RWPE1 (cell line): ENCODE data around the gene CRACR2B.

Source experiments
- CTCF ChIA-PET: fragments of 350-600 bp; sonication (Branson Sonifier 250); formaldehyde crosslinking; extraction: SDS; loops from one replicate; lab custom pipeline; 2021; lab: Yijun Ruan, JAX
- POLR2A ChIA-PET: fragments of 400-600 bp; formaldehyde crosslinking; extraction: SDS; loops from one replicate; lab custom pipeline; 2020; ENCODE audit warnings: antibody characterized with exemption; ENCODE audit not compliant: low non-redundant PET; lab: Yijun Ruan, JAX
- DNase-seq: peaks from one replicate; pipeline ENCODE4 v3.0.0; 2012; ENCODE audit warnings: low spot score
- H3K27ac ChIP-seq: fragments of 450-650 bp; 2 replicates; pipeline ENCODE4 v1.5.1; 2017
- TF ChIP-seq, protein P1 (sequence below): fragments of 450-650 bp; conservative IDR thresholded peaks from 2 replicates; pipeline ENCODE4 v1.5.1; 2017; ENCODE audit warnings: low read depth, mild to moderate bottlenecking

CRACR2B gene

DNA sequence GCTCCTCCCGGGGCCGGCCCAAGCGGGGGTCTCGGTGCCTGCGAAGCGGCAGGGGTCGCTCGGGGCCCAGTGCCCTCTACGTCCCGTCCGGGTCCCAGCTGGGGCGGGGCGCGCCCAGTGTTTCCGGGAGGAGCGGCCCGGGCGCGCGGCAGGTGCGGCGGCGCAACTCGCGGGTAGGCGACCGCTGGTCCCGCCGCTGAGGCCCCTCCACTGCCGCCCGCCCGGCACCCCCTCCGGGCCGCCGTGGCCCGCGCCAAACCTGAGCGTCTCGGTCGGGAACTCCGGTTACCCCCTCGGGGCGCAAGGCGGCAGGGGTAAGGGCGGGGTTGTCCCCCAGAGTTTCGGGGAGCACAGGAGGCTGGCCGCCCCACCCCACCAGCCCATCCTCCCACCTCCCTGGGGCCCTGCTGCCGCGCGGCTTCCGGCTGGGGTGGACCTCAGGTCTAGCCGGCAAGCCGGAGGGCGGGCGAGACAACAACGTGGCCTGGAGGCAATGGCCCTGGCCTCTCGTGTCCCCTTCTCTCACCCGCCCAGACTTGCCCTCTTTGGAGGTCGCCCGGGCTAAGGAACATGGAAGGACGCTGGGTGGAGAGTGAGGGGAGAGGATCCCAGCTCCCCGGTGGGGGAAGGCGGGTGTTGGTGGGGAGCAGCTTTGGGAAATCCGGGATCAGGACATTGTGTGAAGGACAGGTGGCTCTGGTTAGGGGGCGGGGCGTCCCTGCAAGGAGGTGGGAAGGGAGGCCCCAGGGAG lies 398 bp upstream of the CRACR2B start:
- DNase-seq: no peak
- POLR2A ChIA-PET: no interaction called here
- TF ChIP-seq, protein P1, sequence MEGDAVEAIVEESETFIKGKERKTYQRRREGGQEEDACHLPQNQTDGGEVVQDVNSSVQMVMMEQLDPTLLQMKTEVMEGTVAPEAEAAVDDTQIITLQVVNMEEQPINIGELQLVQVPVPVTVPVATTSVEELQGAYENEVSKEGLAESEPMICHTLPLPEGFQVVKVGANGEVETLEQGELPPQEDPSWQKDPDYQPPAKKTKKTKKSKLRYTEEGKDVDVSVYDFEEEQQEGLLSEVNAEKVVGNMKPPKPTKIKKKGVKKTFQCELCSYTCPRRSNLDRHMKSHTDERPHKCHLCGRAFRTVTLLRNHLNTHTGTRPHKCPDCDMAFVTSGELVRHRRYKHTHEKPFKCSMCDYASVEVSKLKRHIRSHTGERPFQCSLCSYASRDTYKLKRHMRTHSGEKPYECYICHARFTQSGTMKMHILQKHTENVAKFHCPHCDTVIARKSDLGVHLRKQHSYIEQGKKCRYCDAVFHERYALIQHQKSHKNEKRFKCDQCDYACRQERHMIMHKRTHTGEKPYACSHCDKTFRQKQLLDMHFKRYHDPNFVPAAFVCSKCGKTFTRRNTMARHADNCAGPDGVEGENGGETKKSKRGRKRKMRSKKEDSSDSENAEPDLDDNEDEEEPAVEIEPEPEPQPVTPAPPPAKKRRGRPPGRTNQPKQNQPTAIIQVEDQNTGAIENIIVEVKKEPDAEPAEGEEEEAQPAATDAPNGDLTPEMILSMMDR: no peak
- no peak overlapping the region for H3K27ac ChIP-seq
- CTCF ChIA-PET: no interaction called here

DNA sequence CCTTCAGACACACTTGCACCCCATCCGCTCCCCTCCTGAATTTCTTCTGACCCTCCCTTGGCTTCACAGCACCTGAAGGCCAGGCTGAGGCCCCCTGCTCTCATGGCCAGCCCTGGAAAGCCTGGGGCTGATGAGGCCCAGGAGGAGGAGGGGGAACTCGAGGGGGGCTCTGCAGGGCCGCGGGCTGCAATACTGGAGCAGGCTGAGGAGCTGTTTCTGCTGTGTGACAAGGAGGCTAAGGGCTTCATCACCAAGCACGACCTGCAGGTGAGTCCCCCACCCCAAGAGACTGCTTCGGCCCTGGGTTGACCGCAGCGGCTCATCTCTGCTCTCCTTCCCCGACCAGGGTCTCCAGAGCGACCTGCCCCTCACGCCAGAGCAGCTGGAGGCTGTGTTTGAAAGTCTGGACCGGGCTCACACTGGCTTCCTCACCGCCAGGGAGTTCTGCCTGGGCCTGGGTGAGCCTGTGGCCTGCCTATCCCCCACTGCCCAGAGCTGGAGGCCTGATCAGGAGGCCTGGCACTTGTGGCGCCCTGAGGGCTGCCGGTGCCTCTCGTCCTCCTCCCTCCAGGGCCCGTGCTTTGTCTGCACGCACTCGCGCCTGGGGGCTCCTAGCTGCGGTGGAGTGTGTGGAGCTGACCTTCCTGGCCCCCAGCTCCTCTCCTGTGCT lies 922 bp downstream of the CRACR2B start:
- H3K27ac ChIP-seq: no peak overlapping the region
- DNase-seq: no peak
- CTCF ChIA-PET: no interaction called here
- POLR2A ChIA-PET: interaction anchor here (0.6 to 0.7 kb wide), 2 partner anchors 11 to 16 kb away, joined by 4 to 13 read pairs; no protein-coding TSS in a partner anchor
- TF ChIP-seq, protein P1: no peak

DNA sequence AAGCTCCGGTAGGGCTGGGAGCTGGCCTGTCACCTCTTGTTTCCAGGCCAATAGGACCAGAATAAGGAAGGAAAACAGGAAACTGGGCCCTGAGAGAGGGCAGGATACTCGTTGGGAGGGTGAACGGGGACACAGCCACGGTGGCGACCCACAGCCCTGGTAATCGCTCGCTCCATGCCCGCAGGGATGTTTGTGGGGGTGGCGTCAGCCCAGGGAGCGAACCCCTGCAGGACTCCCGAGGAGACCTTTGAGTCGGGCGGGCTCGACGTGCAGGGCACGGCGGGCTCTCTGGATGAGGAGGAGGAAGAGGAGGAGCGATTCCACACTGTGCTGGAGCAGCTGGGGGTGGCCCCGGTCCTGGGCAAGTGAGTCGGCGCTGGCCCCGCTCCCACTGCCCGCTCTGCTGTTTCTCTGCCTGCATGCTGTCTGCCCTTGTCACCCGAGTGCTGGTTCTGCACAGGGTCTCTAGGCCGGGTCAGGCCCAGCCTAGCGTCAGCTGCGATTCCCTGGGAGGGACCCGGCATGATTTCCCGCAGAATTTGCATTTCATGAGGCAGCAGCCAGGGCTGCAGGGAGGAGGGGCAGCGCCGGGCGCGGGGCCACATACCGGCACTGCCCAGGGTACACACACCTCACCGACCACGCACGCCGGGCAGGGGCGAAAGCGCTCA lies 1.6 kb downstream of the CRACR2B start:
- peak overlapping the region; percentile 99 for H3K27ac ChIP-seq
- POLR2A ChIA-PET: interaction anchor here (0.6 to 0.7 kb wide), 2 partner anchors 12 to 16 kb away, joined by 4 to 13 read pairs; no protein-coding TSS in a partner anchor
- no peak for DNase-seq
- TF ChIP-seq, protein P1: no peak
- CTCF ChIA-PET: no interaction called here

GRCh38 chr11:829847-830294 lies 2.2 kb downstream of the CRACR2B start:
- H3K27ac ChIP-seq: peak overlapping the region; percentile 99
- POLR2A ChIA-PET: interaction anchor here (0.9 kb wide), 1 partner anchor 11 kb away, joined by 3 read pairs; the partner anchor contains the start of gene PNPLA2
- CTCF ChIA-PET: no interaction called here
- DNase-seq: no peak
- TF ChIP-seq, protein P1: no peak

DNA sequence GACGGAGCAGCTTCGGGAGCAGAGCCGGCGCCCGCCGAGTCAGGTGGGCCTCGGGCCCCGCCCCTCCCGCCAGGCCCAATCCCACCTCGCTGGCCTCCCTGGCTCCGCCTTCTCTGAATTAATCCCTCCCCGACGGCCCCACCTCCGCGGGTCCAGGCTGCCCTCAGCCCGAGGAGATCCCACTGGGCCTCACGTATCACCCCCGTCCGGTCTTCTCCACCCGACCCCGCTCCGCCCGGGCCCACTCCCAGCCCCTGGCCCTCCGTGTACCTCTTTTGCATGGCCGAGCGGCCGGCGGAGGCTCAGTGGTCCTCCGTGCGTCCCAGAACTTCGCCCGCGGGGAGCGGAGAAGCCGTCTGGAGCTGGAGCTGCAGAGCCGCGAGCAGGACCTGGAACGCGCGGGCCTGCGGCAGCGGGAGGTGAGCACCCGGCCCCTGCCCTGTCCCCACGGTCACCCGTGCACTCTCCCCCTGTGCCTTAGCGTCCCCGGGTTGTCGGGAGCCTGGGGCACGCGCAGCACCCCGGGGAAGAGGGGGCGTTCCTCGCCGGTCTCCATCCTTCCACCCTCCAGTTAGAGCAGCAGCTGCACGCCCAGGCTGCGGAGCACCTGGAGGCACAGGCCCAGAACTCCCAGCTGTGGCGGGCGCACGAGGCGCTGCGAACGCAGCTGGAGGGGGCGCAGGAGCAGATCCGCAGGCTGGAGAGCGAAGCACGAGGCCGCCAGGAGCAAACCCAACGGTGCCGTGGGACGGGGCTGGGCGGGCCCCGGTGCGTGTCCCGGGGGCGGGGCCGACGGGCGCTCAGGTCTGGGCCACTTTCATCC lies 2.8 kb downstream of the CRACR2B start:
- H3K27ac ChIP-seq: peak overlapping the region; percentile 99
- TF ChIP-seq, protein P1: no peak
- POLR2A ChIA-PET: interaction anchor here (0.9 kb wide), 1 partner anchor 11 kb away, joined by 3 read pairs; the partner anchor contains the start of gene PNPLA2
- DNase-seq: no peak
- CTCF ChIA-PET: no interaction called here
